Stimulated activated naive B cell treated with anti-CD40 and anti-IgM and Interleukin-4, amounts not matched to agents 10 μg/mL and 1 μg/mL and 100 μg/mL, for 72 hours (primary cell): ENCODE measurements around the gene CARD16.
"Not testable (repeated sequence)": the region's sequence is repeated elsewhere in the genome, so short reads cannot be mapped to it uniquely, and the experiment has no call there.

Experiments
- ATAC-seq, 2 donors: fragments of 150-1000 bp; cut with Tn5 transposase; replicated peaks; 2 replicates each; pipeline ENCODE4 v1.10.0; 2021; ENCODE audit warnings: moderate library complexity in 1 of 2
- DNase-seq: peaks from one replicate; pipeline ENCODE4 v3.0.0; 2021
- H3K27ac Mint-ChIP-seq: one replicate; pipeline ENCODE4 v1.8.0; 2022; ENCODE audit warnings: mild to moderate bottlenecking, mixed read lengths
- H3K27me3 Mint-ChIP-seq, 2 donors: one replicate each; pipeline ENCODE4 v1.8.0; 2022; ENCODE audit warnings: mixed read lengths in 2 of 2
- H3K36me3 Mint-ChIP-seq, 2 donors: one replicate each; pipeline ENCODE4 v1.8.0; 2022; ENCODE audit warnings: mixed read lengths in 2 of 2, mild to moderate bottlenecking in 1 of 2
- H3K4me1 Mint-ChIP-seq, 2 donors: one replicate each; pipeline ENCODE4 v1.8.0; 2022; ENCODE audit warnings: mixed read lengths in 2 of 2, mild to moderate bottlenecking in 1 of 2
- H3K4me3 Mint-ChIP-seq, 2 donors: one replicate each; pipeline ENCODE4 v1.8.0; 2022; ENCODE audit warnings: mild to moderate bottlenecking in 2 of 2, mixed read lengths in 2 of 2, moderate library complexity in 1 of 2
- H3K9me3 Mint-ChIP-seq, 2 donors: one replicate each; pipeline ENCODE4 v1.8.0; 2022; ENCODE audit warnings: mixed read lengths in 2 of 2, mild to moderate bottlenecking in 1 of 2

Gene CARD16

GRCh38 chr11:105044557-105045524 lies at the start of gene CARD16:
Gene CARD16 (minus strand): TSS chr11:105045335. CDS start chr11:105045297, 38 bp downstream.
- peaks cover 7 to 16% of the 10 kb centered on the region in 2 donors for H3K36me3 Mint-ChIP-seq
- not testable (repeated sequence) for H3K9me3 Mint-ChIP-seq, H3K27me3 Mint-ChIP-seq
- H3K27ac Mint-ChIP-seq, result peak within 1 kb of the TSS; percentile 97
- DNase-seq, result peak; percentile 23
- peak; percentile 96 to 98 for ATAC-seq
- peak within 1 kb of the TSS; percentile 88 to 93 for H3K4me3 Mint-ChIP-seq
- peaks cover 26 to 46% of the 10 kb centered on the region in 2 donors for H3K4me1 Mint-ChIP-seq

GRCh38 chr11:105092256-105093239 lies 47.4 kb upstream of the CARD16 start:
- no peak overlapping the region for H3K4me3 Mint-ChIP-seq
- no peak for ATAC-seq
- H3K36me3 Mint-ChIP-seq, result no peaks in the 10 kb centered on the region
- H3K9me3 Mint-ChIP-seq, result no peaks in the 10 kb centered on the region
- peaks cover 3 to 6% of the 10 kb centered on the region in 2 donors for H3K27me3 Mint-ChIP-seq
- no peak for DNase-seq
- H3K4me1 Mint-ChIP-seq, result peaks cover 0 to 2% of the 10 kb centered on the region in 2 donors
- no peak overlapping the region for H3K27ac Mint-ChIP-seq

- ATAC-seq, result no peak
- Mint-ChIP-seq H3K36me3 (no peaks in the 10 kb centered on the region), H3K9me3 (no peaks in the 10 kb centered on the region)
These were observed 36.4 kb upstream of the CARD16 start for GRCh38 chr11:105081412-105082150.

GRCh38 chr11:105080171-105080906 lies 35.2 kb upstream of the CARD16 start:
- peaks cover 18 to 20% of the 10 kb centered on the region in 2 donors for H3K27me3 Mint-ChIP-seq
- ATAC-seq, H3K27ac Mint-ChIP-seq, H3K4me3 Mint-ChIP-seq, H3K9me3 Mint-ChIP-seq, DNase-seq, H3K36me3 Mint-ChIP-seq: not testable (repeated sequence)
- peaks cover 8 to 17% of the 10 kb centered on the region in 2 donors for H3K4me1 Mint-ChIP-seq

More at GRCh38 chr11:105081412-105082150, 36.4 kb upstream of the CARD16 start:
- DNase-seq, result no peak
- Mint-ChIP-seq H3K4me3 (no peak overlapping the region), H3K4me1 (peaks cover 8 to 17% of the 10 kb centered on the region in 2 donors), H3K27me3 (peaks cover 20 to 24% of the 10 kb centered on the region in 2 donors), H3K27ac (no peak overlapping the region)

GRCh38 chr11:105078283-105078682 lies 33.1 kb upstream of the CARD16 start:
- Mint-ChIP-seq H3K36me3 (no peaks in the 10 kb centered on the region), H3K4me1 (peaks cover 8 to 17% of the 10 kb centered on the region in 2 donors), H3K27me3 (peaks cover 20% of the 10 kb centered on the region in 2 donors), H3K9me3 (no peaks in the 10 kb centered on the region), H3K27ac (no peak overlapping the region), H3K4me3 (no peak overlapping the region)
- DNase-seq, result no peak
- ATAC-seq, result no peak

GRCh38 chr11:105077141-105077790 lies 32.1 kb upstream of the CARD16 start:
- DNase-seq, H3K27ac Mint-ChIP-seq, H3K9me3 Mint-ChIP-seq, H3K36me3 Mint-ChIP-seq, ATAC-seq, H3K4me3 Mint-ChIP-seq: not testable (repeated sequence)
- Mint-ChIP-seq H3K4me1 (peaks cover 8 to 17% of the 10 kb centered on the region in 2 donors), H3K27me3 (peaks cover 11 to 13% of the 10 kb centered on the region in 2 donors)

- Mint-ChIP-seq H3K9me3 (no peaks in the 10 kb centered on the region), H3K4me3 (no peak overlapping the region)
These were observed 29.0 kb upstream of the CARD16 start for GRCh38 chr11:105074166-105074530.

GRCh38 chr11:105073456-105074165 lies 28.5 kb upstream of the CARD16 start:
- no peak overlapping the region for H3K27ac Mint-ChIP-seq
- DNase-seq, result no peak
- H3K36me3 Mint-ChIP-seq, result no peaks in the 10 kb centered on the region
- no peak overlapping the region for H3K4me3 Mint-ChIP-seq
- no peaks in the 10 kb centered on the region for H3K9me3 Mint-ChIP-seq
- no peak for ATAC-seq
- peaks cover 0 to 3% of the 10 kb centered on the region in 2 donors for H3K4me1 Mint-ChIP-seq
- peaks cover 4 to 13% of the 10 kb centered on the region in 2 donors for H3K27me3 Mint-ChIP-seq

More at GRCh38 chr11:105074166-105074530, 29.0 kb upstream of the CARD16 start:
- Mint-ChIP-seq H3K36me3 (no peaks in the 10 kb centered on the region), H3K27ac (no peak overlapping the region), H3K4me1 (peaks cover 0 to 3% of the 10 kb centered on the region in 2 donors), H3K27me3 (peaks cover 4 to 13% of the 10 kb centered on the region in 2 donors)
- no peak for ATAC-seq
- DNase-seq, result no peak

GRCh38 chr11:105072080-105072479 lies 26.9 kb upstream of the CARD16 start:
- not testable (repeated sequence) for DNase-seq, H3K4me1 Mint-ChIP-seq, H3K9me3 Mint-ChIP-seq, H3K36me3 Mint-ChIP-seq, ATAC-seq, H3K27ac Mint-ChIP-seq, H3K4me3 Mint-ChIP-seq
- H3K27me3 Mint-ChIP-seq, result peaks cover 6 to 15% of the 10 kb centered on the region in 2 donors

- H3K27me3 Mint-ChIP-seq, result peaks cover 6 to 14% of the 10 kb centered on the region in 2 donors
- no peak for DNase-seq
- H3K4me1 Mint-ChIP-seq, result peaks cover 0 to 2% of the 10 kb centered on the region in 2 donors
- no peak overlapping the region for H3K4me3 Mint-ChIP-seq
- no peak overlapping the region for H3K27ac Mint-ChIP-seq
- H3K9me3 Mint-ChIP-seq, result no peaks in the 10 kb centered on the region
- ATAC-seq, result no peak
- H3K36me3 Mint-ChIP-seq, result no peaks in the 10 kb centered on the region
These were observed 26.1 kb upstream of the CARD16 start for GRCh38 chr11:105071089-105071732.

GRCh38 chr11:105070306-105070705 lies 25.2 kb upstream of the CARD16 start:
- no peaks in the 10 kb centered on the region for H3K36me3 Mint-ChIP-seq
- no peak overlapping the region for H3K4me3 Mint-ChIP-seq
- no peak overlapping the region for H3K27ac Mint-ChIP-seq
- peaks cover 0 to 2% of the 10 kb centered on the region in 2 donors for H3K4me1 Mint-ChIP-seq
- ATAC-seq, result no peak
- no peak for DNase-seq
- no peaks in the 10 kb centered on the region for H3K9me3 Mint-ChIP-seq
- peaks cover 6 to 14% of the 10 kb centered on the region in 2 donors for H3K27me3 Mint-ChIP-seq

- not testable (repeated sequence) for ATAC-seq, H3K9me3 Mint-ChIP-seq, H3K27me3 Mint-ChIP-seq, H3K36me3 Mint-ChIP-seq, H3K27ac Mint-ChIP-seq, DNase-seq, H3K4me3 Mint-ChIP-seq, H3K4me1 Mint-ChIP-seq
These were observed 24.6 kb upstream of the CARD16 start for GRCh38 chr11:105069749-105070148.
